ENCODE data around the gene IVD. TPM values are rescaled to one million over a fixed set of nuclear protein-coding genes. Genes with fewer than 3 reads are reported as not detected.

The IVD gene
- total RNA-seq, 2 experiments from 2014 or later = 68.8 to 72.3 TPM

DNA sequence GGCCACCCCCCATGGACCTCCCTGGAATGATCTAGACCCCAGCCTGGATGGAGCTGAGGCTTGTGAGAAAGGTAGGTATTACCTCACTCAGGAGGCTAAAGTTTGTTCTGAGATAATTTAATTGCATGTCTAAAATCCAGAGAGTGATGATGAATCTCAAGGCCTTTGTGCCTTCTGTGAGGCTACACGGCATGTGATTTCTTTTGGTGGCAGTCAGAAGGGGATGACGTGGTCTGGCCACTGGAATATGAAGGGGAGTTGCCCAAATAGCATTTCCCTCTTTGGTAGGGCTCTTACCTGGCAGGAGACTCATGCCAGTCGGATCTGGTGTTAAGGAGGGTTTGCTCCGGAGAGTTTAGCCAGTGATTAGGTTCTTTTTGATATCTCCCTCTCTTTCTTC is 37.7 kb downstream of the IVD start:
- CTCF ChIA-PET = interaction anchor here (0.6 to 1.1 kb wide), 2 partner anchors 27 to 33 kb away, joined by 4 read pairs; no protein-coding TSS in a partner anchor
- POLR2A ChIA-PET = no interaction called here

DNA sequence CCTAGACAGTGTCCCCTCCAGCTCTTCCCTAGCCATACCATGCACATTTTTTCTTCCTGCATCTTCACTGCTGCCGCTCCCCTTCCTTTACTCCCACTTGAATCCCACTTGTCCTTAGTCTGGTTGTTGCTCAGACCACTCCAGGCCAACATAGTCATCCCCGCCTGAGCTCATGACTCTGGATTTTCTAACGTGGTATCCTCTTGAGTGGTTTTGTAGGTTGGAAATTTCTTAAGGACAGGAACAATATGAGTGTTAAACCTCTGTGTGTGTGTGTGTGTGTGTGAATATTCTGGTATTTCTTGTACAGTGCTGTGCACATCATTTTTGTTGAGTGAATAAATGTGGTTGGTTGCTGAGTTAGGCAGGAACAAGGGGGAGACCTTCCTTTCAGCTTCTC is 38.3 kb downstream of the IVD start:
- ChIA-PET CTCF (interaction anchor here (2.2 kb wide), 1 partner anchor 11 kb away, joined by 11 read pairs; no protein-coding TSS in a partner anchor), POLR2A (no interaction called here)

DNA sequence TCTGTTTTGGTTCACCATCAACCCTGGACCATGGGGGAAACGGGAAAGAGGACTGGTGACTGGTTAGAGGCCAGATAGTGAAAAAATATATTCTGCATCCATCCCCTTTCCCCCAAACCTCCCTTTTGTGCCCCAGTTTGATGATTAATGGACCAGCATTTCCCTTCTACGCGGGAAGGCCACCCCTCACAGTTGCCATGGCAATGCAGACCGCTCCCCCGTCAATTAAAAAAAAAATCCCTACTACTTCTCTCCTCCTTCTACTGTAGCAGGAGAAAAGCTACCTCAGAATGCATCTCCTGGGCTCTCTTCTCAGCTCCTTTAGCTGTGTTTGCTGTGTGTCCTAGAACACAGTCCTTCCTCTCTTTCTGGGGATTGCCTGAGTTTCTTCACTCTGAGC is 39.1 kb downstream of the IVD start:
- POLR2A ChIA-PET = interaction anchor here (0.6 to 0.7 kb wide), 3 partner anchors 182 to 510 kb away, joined by 3 to 7 read pairs (median 3); no protein-coding TSS in a partner anchor
- CTCF ChIA-PET = interaction anchor here (2.2 kb wide), 1 partner anchor 10 kb away, joined by 11 read pairs; no protein-coding TSS in a partner anchor

DNA sequence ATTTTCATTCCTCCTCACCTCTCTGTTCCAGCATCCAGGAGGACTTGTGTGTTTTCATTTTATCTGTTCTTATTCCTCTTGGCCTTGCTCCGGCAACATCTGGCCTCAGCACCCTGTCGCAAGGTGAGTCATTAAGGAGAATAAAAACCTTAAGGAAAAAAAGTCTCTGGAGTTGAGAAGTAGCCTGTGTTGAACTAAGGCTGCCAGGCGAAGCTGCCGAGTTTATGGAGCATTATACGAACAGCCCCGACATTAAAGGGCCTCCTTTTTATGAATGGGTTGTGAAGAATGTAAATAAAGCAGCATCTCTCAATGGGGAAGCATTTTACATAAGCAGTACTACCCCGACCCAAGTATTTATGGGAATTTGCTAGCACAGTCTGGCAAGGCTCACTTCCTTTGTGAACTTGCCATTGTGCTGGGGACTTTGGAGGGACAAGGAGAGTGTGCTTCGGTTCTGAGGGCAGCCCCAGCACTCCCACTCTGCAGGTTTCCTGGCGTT is 39.9 kb downstream of the IVD start:
- POLR2A ChIA-PET = interaction anchor here (0.7 kb wide), 1 partner anchor 200 kb away, joined by 3 read pairs; no protein-coding TSS in a partner anchor
- CTCF ChIA-PET = interaction anchor here (2.2 kb wide), 1 partner anchor 9 kb away, joined by 11 read pairs; no protein-coding TSS in a partner anchor

DNA sequence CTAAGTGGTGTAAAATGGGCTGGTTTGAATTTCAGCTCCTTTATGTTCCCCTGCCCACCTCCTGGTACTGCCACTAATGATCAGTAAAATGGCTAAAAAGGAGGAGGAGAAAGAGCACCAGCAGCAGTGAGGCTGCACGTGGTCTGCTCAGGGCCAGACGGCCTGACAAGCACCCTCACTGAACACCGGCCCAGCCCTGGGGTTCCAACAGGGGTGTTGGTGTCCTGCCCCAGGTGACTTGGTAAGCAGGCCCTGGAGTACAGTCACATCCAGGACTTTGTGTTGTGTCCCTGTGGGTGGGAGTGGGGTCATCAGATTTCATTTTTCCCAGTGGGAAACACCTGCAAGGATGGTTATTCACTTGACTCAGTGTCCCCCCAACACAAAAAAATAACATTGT is 40.5 kb downstream of the IVD start:
- POLR2A ChIA-PET = no interaction called here
- CTCF ChIA-PET = interaction anchor here (2.2 kb wide), 1 partner anchor 8 kb away, joined by 11 read pairs; no protein-coding TSS in a partner anchor

DNA sequence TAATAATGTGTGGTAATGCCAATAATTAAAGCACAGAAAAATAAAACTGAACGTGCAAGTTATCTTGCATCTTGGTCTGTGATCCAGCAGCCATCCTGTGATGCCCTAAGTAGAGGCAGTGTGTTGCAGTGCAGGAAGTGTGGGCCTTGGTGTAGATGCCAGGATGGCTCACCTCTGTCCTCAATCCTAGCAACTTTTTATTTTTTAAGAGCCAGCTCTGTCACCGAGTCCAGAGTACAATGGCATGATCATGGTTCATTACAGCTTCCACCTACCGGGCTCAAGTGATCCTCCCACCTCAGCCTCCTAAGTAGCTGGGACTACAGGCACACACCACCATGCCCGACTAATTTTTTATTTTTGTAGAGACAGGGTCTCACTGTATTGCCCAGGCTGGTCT is 42.8 kb downstream of the IVD start:
- CTCF ChIA-PET = interaction anchor here (0.7 kb wide), 1 partner anchor 26 kb away, joined by 3 read pairs; no protein-coding TSS in a partner anchor
- POLR2A ChIA-PET = no interaction called here

DNA sequence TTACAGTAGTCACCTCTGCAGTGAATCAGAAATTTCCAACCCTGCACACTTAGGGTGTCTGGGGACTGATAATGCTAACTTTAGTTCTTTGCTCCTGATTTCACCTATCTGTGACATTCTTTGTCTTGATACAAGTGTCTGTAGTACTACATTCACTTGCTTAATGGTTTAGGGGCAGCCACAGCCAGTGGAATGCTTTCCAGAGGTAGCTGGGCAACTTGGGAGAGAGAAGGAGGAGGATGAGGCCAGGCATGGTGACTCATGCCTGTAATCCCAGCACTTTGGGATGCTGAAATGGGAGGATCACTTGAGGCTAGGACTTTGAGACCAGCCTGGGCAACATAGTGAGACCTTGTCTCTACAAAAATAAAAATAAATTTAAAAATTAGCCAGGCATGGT is 43.7 kb downstream of the IVD start:
- ChIA-PET CTCF (no interaction called here), POLR2A (no interaction called here)

DNA sequence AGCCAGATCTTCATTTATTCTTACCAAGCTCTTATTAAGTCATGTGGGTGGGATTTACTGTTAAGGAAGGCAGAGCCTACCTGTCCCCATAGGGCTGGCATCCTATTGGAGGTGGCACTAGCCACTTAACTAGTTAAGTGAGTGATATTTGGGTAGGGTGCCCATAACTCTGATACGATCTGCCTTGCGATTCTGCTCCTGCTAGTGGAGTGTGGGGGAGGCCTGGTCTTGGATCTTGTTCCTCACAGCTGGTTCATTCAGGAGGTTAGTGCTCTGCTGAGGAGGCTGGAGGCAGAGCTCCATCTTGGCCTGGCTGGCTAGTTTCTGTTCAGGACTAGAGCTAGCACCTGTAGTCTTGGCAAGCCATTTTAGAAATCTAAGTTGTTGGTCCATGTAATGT is 44.5 kb downstream of the IVD start:
- ChIA-PET POLR2A (no interaction called here), CTCF (no interaction called here)

DNA sequence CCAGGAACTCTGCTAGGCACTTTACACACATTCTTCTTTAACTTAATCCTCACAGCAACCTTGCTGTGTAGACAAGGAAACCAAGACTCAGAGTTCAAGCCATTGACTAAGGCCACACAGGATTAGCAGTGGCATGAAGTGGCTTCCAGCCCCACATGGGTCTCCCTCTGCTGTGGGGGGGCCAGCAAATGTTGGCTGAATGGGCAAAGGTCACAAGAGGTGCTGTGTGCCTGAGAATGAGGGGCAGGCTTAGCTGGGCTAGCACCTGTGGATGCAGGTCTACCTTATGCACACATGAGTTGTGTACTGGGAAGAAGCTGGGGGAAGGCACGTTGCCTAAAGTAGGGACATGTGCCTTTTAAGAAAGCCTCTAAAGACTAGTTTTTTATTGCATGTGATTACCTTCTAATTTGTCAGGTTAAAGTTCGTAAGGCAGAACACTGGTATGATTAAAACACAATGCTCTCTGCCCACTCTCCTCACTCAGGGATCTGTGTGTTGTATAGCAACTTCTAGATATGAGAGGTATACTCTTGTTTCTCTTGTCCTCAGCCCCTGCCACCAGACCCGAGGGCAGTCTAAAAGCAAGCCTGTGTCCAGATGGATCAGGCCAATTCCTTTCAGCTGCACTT is 46.0 kb downstream of the IVD start:
- ChIA-PET CTCF (interaction anchor here (0.6 to 1.1 kb wide), 2 partner anchors 10 to 691 kb away, joined by 4 read pairs; partner anchors contain the start of gene BAHD1), POLR2A (interaction anchor here (0.6 kb wide), 2 partner anchors 26 to 138 kb away, joined by 3 to 10 read pairs; no protein-coding TSS in a partner anchor)

DNA sequence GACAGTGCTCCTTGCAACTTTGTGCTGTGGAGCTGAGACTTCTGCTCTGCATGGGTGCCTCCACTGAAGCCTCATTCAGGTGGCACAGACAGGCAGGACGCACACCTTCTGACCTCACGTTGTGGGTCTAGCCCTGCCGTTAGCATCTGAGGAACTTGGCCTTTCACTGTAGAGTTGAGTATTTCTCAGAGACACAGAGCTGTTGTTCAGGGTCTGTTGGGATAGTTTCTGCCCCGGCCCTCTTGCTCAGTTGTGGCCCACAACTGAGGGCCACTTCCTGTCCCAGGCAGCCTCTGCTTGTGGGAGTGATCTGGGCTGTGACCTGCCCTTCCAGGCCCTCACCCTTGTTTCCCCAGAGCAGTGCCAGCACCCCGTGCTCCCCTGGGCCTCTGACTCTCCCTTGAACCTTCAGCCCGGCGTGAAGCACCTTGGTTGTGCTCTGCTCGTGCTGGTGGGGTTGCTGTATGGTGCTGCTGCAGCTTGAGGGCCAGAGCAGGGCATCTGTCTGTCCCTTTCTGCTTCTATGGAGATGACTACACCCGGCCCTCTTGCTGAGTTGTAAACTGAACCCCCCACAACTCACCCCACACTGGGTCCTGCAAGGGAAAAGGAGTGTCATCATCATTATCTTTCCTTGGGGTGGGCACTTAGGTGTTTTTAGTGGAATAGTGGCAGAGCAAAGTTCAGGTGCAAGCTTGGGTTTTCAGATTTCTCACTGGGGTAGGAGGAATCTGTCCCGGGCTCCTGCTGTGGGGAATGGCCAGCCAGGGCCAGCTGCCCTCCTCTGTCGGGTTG is 46.9 kb downstream of the IVD start:
- CTCF ChIA-PET = interaction anchor here (1.1 to 3.4 kb wide), 2 partner anchors 8 to 11 kb away, joined by 4 to 11 read pairs; partner anchors contain the start of gene BAHD1

DNA sequence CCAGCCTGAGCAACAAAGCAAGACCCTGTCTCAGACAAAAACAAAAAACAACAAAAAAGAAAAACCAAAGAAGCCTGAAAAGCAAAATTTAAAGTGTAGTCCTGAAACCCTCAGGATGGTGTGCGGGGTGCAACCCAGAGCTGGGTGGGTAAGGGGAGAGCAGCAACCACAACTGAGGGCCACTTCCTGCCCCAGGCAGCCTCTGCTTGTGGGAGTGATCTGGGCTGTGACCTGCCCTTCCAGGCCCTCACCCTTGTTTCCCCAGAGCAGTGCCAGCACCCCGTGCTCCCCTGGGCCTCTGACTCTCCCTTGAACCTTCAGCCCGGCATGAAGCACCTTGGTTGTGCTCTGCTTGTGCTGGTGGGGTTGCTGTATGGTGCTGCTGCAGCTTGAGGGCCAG is 48.3 kb downstream of the IVD start:
- CTCF ChIA-PET = interaction anchor here (3.4 kb wide), 1 partner anchor 9 kb away, joined by 11 read pairs; no protein-coding TSS in a partner anchor
- POLR2A ChIA-PET = interaction anchor here (0.5 kb wide), 1 partner anchor 99 kb away, joined by 7 read pairs; no protein-coding TSS in a partner anchor

More for the DNA sequence above, 46.9 kb downstream of the IVD start:
- POLR2A ChIA-PET = interaction anchor here (0.5 to 1.4 kb wide), 3 partner anchors 12 to 71 kb away, joined by 4 to 7 read pairs (median 5); partner anchors contain the start of gene BAHD1

DNA sequence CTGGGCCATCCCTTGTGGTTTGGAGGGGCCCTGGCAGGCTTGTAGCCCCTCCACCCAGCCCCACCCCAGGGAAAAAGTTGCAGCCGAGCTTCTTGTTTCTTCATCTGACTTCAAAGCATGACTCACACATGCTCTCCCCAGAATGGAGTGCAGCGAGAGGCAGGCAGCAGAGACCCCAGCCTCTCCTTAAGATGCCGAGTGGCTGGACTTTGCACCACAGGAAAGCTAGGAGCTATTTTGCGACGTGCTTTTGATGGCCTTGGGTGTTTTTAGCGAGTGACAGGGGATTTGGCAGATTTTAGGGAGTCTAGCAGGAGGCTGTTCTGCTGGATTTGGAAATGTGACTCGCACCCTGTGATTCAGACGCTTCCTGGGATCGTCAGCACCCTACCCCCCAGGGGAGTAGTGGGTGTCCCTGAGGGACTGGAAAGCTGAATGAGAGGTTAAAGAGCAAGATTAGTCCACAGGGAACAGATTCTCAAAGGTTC is 49.4 kb downstream of the IVD start:
- POLR2A ChIA-PET = interaction anchor here (0.5 kb wide), 1 partner anchor 11 kb away, joined by 3 read pairs; no protein-coding TSS in a partner anchor
- CTCF ChIA-PET = interaction anchor here (0.5 to 3.4 kb wide), 6 partner anchors 10 to 97 kb away, joined by 3 to 11 read pairs (median 3); partner anchors contain the start of gene CHST14

DNA sequence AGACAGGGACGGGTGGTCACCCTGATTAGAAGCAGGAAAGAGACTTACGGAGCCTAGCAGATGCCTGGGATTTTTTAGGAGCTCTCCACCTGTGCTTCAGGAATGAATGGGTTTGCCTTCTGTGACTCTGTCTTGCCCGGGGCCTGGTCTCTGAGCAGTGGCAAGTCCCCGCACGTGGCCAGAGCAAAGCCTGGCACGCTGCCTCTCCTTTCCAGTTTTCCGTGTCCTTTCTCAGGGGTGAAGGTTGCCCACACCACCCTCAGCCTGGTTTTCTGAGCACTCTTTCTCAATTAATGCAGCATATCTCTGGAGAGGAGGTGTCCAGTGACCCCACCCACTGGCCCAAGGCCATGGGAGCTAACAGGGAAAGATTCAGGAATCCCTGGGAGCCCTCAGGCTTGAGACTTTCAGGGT is 50.7 kb downstream of the IVD start:
- POLR2A ChIA-PET = no interaction called here

DNA sequence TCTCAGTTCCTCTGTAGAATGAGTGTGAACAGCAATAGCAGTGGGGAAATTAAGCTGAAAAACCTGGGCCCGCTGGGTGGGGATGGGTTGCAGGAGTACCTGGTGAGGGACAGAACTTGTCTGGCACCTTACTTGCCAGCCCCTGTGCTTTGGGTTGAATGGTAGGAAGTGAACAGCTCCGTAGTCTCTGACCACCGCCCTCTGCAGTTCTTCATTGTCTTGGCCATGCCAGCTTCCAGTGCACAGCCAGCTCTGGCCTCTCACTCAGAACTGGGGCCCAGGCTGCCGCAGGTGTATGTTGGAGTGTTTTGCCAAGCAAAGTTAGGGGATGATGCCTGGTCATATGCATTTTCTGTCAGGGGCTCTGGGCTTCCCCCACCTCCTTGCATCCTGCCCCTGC is 51.1 kb downstream of the IVD start:
- CTCF ChIA-PET = interaction anchor here (0.8 to 1.4 kb wide), 2 partner anchors 13 to 50 kb away, joined by 4 read pairs; no protein-coding TSS in a partner anchor
- POLR2A ChIA-PET = no interaction called here

More for the DNA sequence above, 50.7 kb downstream of the IVD start:
- CTCF ChIA-PET = interaction anchor here (1.4 kb wide), 1 partner anchor 13 kb away, joined by 4 read pairs; no protein-coding TSS in a partner anchor

DNA sequence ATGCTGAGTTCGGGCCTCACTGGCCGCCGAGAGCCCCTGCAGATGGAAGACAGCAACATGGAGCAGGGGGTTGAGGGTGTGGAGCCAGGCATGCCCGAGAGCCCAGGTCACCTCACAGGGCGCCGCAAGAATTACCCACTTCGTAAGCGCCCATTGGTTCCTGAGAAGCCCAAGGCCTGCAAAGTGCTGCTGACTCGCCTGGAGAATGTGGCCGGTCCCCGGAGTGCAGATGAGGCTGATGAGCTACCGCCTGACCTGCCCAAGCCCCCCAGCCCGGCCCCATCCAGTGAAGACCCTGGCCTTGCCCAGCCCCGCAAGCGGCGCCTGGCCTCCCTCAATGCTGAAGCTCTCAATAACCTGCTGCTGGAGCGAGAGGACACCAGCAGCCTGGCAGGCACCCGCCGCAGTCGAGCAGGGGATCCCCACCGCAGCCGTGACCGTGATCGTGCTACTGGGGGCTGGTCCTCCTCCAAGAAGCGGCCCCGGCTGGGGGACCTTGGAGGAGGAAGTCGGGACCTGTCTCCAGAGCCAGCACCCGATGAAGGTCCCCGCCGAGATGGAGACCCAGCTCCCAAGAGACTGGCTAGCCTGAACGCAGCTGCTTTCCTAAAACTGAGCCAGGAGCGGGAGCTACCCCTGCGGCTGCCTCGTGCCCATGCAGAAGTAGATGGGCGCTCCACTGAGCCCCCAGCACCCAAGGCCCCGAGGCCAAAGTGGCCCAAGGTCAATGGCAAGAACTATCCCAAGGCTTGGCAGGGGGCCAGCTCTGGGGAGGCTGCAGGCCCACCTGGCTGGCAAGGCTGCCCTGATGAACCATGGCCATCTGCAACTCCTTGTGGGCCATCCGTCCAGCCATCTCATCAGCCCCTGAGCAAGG is 53.1 kb downstream of the IVD start:
- CTCF ChIA-PET = no interaction called here
- POLR2A ChIA-PET = no interaction called here

DNA sequence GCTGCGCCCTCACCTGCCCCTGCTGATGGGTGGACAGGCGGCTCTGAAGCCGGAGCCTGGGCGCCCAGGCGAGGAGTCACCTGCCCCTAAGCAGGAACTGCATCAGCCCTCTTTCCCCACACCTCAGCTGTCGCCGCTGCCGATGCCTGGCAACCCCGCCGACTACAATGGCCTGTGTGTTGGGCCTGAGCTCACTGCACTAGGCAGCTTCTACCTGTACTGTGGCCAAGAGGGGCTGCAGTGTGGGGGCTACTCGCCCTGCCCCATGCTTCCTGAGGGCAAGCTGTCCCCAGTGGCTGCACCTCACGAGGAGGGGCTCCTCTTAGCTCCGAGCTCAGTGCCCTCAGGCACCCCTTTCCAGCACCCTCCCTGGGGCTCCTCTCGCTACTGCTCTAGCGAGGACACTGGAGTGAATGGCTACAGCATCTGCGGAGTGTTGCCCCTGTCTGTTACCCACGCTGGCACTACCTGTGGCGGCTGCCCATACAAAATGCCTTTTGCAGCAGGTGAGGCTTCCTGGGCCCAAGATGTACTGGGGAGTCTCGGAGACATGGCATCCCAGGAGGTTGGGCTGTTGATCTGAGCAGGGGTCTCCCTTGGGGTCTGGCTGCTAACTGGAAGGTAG is 53.9 kb downstream of the IVD start:
- CTCF ChIA-PET = no interaction called here
- POLR2A ChIA-PET = no interaction called here

DNA sequence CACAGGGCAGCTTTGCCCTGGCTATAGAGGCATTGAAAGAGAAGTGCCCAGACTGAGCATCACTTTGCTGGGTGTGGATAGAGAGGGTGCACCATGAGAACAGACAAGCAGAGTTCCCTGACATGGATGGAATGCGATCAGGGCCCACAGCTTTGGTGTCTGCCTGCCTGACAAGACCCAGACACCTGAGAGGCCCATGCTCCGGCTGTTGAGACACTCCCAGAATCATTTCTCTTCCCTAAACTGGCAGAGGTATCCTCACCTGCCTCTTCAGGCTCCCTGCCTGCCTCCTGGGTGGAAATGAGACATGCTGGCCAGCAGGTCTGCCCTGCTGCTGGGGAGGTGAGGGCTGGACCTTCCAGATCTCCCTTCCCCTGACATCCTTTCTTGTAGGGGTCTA is 54.8 kb downstream of the IVD start:
- ChIA-PET CTCF (no interaction called here), POLR2A (no interaction called here)

DNA sequence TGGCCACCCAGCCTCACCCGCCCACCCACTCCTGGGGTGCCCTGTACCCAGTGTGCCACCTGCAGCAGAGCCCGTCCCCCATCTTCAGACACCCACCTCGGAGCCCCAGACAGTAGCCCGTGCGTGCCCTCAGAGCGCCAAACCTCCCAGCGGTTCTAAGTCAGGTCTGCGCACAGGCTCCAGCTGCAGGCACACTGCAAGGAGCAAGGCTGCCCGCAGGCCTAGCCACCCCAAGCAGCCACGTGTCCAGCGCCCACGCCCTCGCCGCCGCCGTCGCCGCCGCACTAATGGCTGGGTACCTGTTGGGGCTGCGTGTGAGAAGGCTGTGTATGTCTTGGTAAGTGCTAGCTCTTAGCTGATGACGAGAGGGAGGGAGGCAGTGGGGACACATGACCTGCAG is 56.4 kb downstream of the IVD start:
- ChIA-PET POLR2A (no interaction called here), CTCF (no interaction called here)
